H1 (cell line): ENCODE data around the gene VMP1. TPM values are rescaled to one million over a fixed set of nuclear protein-coding genes. Genes with fewer than 3 reads are reported as not detected.

Experiments used
- CTCF ChIA-PET: fragments of 300-600 bp; sonication (Branson Sonifier 250); formaldehyde crosslinking; loops from one replicate; lab custom pipeline; 2021; ENCODE audit not compliant: partially characterized antibody; lab: Charles Lee
- POLR2A ChIA-PET: fragments of 300-600 bp; sonication (Branson Sonifier 250); formaldehyde crosslinking; loops from one replicate; lab custom pipeline; 2021; ENCODE audit warnings: inconsistent platforms; ENCODE audit not compliant: partially characterized antibody; lab: Charles Lee
- DNase-seq, 2 experiments: peaks; one replicate each; pipeline versions ENCODE4 v3.0.0 to v3.0.0-alpha.2; 2010 to 2022; ENCODE audit warnings: low spot score in 2 of 2, low read depth in 1 of 2, mixed read lengths in 1 of 2
- FAIRE-seq: peaks from 2 replicates; lab custom pipeline; 2011; peaks lifted over from hg19 to GRCh38; lab: Jason Lieb, UNC
- H2AFZ ChIP-seq: 2 replicates; pipeline ENCODE4 v1.8.1; 2012; ENCODE audit warnings: low read length, inconsistent platforms
- H2AK5ac ChIP-seq: 2 replicates; pipeline ENCODE4 v1.6.1; 2013; ENCODE audit warnings: low read depth, low read length
- H2BK120ac ChIP-seq: replicated peaks from 2 replicates; pipeline ENCODE3; 2013; ENCODE audit warnings: low read depth, low read length, inconsistent platforms
- H2BK12ac ChIP-seq: 2 replicates; pipeline ENCODE4 v1.6.1; 2013; ENCODE audit warnings: low read depth, low read length
- H2BK15ac ChIP-seq: 2 replicates; pipeline ENCODE4 v1.6.1; 2013; ENCODE audit warnings: low read length
- H2BK20ac ChIP-seq: 2 replicates; pipeline ENCODE4 v1.6.1; 2013; ENCODE audit warnings: low read length
- H2BK5ac ChIP-seq: 2 replicates; pipeline ENCODE4 v1.6.1; 2013; ENCODE audit warnings: low read depth, low read length
- H3K14ac ChIP-seq: 2 replicates; pipeline ENCODE4 v1.6.1; 2013; ENCODE audit warnings: inconsistent platforms; ENCODE audit not compliant: insufficient read length
- H3K18ac ChIP-seq: 2 replicates; pipeline ENCODE4 v1.6.1; 2013; ENCODE audit warnings: low read length; ENCODE audit errors: extremely low read depth
- H3K23ac ChIP-seq: 2 replicates; pipeline ENCODE4 v1.6.1; 2013; ENCODE audit warnings: inconsistent platforms; ENCODE audit not compliant: insufficient read length
- H3K23me2 ChIP-seq: 2 replicates; pipeline ENCODE4 v1.6.1; 2013; ENCODE audit warnings: low read depth, low read length
- H3K27ac ChIP-seq: 2 replicates; pipeline ENCODE4 v1.6.1; 2011; ENCODE audit warnings: low read depth, low read length, inconsistent platforms
- H3K27me3 ChIP-seq, 4 experiments: replicated peaks in 1 of 4; 1 replicate in 1 of 4; 2 replicates in 3 of 4; pipeline versions ENCODE4 v1.6.1 to v1.8.1; 2011 to 2013; ENCODE audit warnings: low read length in 3 of 4, mild to moderate bottlenecking in 3 of 4, inconsistent platforms in 2 of 4, mixed read lengths in 2 of 4, moderate library complexity in 1 of 4; ENCODE audit not compliant: control insufficient read depth in 3 of 4, insufficient read depth in 3 of 4; ENCODE audit errors: extremely low read depth in 1 of 4
- H3K36me3 ChIP-seq, 4 experiments: 2 replicates each; pipeline versions ENCODE4 v1.6.1 to v1.8.1; 2011 to 2013; ENCODE audit warnings: mild to moderate bottlenecking in 4 of 4, low read length in 3 of 4, moderate library complexity in 2 of 4, control low read depth in 1 of 4, inconsistent platforms in 1 of 4; ENCODE audit not compliant: insufficient read depth in 4 of 4, control insufficient read depth in 2 of 4
- H3K4ac ChIP-seq: replicated peaks from 2 replicates; pipeline ENCODE3; 2013; ENCODE audit warnings: low read length, low read depth, mixed read lengths, inconsistent platforms; ENCODE audit not compliant: insufficient read length
- H3K4me1 ChIP-seq, 4 experiments: replicated peaks in 1 of 4; 1 replicate in 1 of 4; 2 replicates in 3 of 4; pipeline versions ENCODE4 v1.6.1 to v1.8.1; 2011 to 2013; ENCODE audit warnings: low read length in 3 of 4, inconsistent platforms in 2 of 4, mixed read lengths in 1 of 4; ENCODE audit not compliant: insufficient read depth in 4 of 4, control insufficient read depth in 3 of 4
- H3K4me2 ChIP-seq, 2 experiments: 2 replicates each; pipeline versions ENCODE4 v1.6.1 to v1.8.1; 2011 to 2013; ENCODE audit warnings: low read depth in 2 of 2, low read length in 2 of 2, control low read depth in 1 of 2, inconsistent platforms in 1 of 2, mild to moderate bottlenecking in 1 of 2; ENCODE audit not compliant: insufficient read depth in 1 of 2
- H3K4me3 ChIP-seq, 4 experiments: fragments of 200-600, 300-600 bp in 1 of 4; sonication (generic), shearing (Covaris generic), sonication (Bioruptor Twin) in 1 of 4; 2 replicates each; pipeline versions ENCODE4 v1.5.1 to v1.8.1; 2011 to 2016; ENCODE audit warnings: low read length in 4 of 4, low read depth in 3 of 4, control low read depth in 2 of 4, inconsistent platforms in 2 of 4, mild to moderate bottlenecking in 2 of 4, mixed read lengths in 1 of 4, moderate library complexity in 1 of 4; ENCODE audit not compliant: insufficient read depth in 2 of 4; ENCODE audit errors: extremely low read depth in 1 of 4
- H3K56ac ChIP-seq: replicated peaks from 2 replicates; pipeline ENCODE3; 2013; ENCODE audit warnings: low read depth, mild to moderate bottlenecking, mixed read lengths, low read length, inconsistent platforms; ENCODE audit not compliant: insufficient read length
- H3K79me1 ChIP-seq: 2 replicates; pipeline ENCODE4 v1.6.1; 2013; ENCODE audit warnings: low read depth, low read length, control low read depth
- H3K79me2 ChIP-seq, 2 experiments: 2 replicates each; pipeline versions ENCODE4 v1.6.1 to v1.8.1; 2012 to 2013; ENCODE audit warnings: low read length in 2 of 2, mild to moderate bottlenecking in 2 of 2, inconsistent platforms in 1 of 2; ENCODE audit not compliant: insufficient read depth in 2 of 2, control insufficient read depth in 1 of 2
- H3K9ac ChIP-seq, 4 experiments: replicated peaks in 1 of 4; 1 replicate in 1 of 4; 2 replicates in 3 of 4; pipeline versions ENCODE4 v1.6.1 to v1.8.1; 2011 to 2013; ENCODE audit warnings: low read depth in 3 of 4, low read length in 3 of 4, control low read depth in 2 of 4, mild to moderate bottlenecking in 2 of 4, moderate library complexity in 2 of 4, inconsistent platforms in 1 of 4; ENCODE audit errors: extremely low read depth in 1 of 4
- H3K9me3 ChIP-seq, 2 experiments: 2 replicates each; pipeline versions ENCODE4 v1.6.1 to v1.8.1; 2012 to 2013; ENCODE audit warnings: mild to moderate bottlenecking in 2 of 2, moderate library complexity in 2 of 2, control low read depth in 1 of 2, inconsistent platforms in 1 of 2, low read depth in 1 of 2, low read length in 1 of 2, mixed read lengths in 1 of 2; ENCODE audit not compliant: insufficient read depth in 2 of 2
- H4K20me1 ChIP-seq, 2 experiments: replicated peaks in 1 of 2; 2 replicates each; pipeline versions ENCODE3 to v1.8.1; 2011 to 2013; ENCODE audit warnings: inconsistent platforms in 2 of 2, low read length in 2 of 2, mild to moderate bottlenecking in 1 of 2; ENCODE audit not compliant: insufficient read depth in 2 of 2, control insufficient read depth in 1 of 2
- H4K5ac ChIP-seq: 2 replicates; pipeline ENCODE4 v1.6.1; 2013; ENCODE audit warnings: low read length, low read depth, mixed read lengths, inconsistent platforms; ENCODE audit not compliant: insufficient read length
- H4K8ac ChIP-seq: 2 replicates; pipeline ENCODE4 v1.8.0; 2013; ENCODE audit warnings: mild to moderate bottlenecking, moderate library complexity, low read length, inconsistent platforms; ENCODE audit not compliant: insufficient read depth; ENCODE audit errors: extremely low read depth
- H4K91ac ChIP-seq: replicated peaks from 2 replicates; pipeline ENCODE3; 2013; ENCODE audit warnings: low read length, mixed read lengths, inconsistent platforms; ENCODE audit not compliant: insufficient read length
- CREB1 ChIP-seq: IDR thresholded peaks from 2 replicates; pipeline ENCODE4 v1.6.1; 2012; ENCODE audit warnings: inconsistent platforms
- EGR1 ChIP-seq: IDR thresholded peaks from 2 replicates; pipeline ENCODE4 v1.6.1; 2011; ENCODE audit warnings: low read depth, low read length, borderline replicate concordance
- KDM1A ChIP-seq: fragments of 200-600, 300-600 bp; sonication (generic); IDR thresholded peaks from 2 replicates; pipeline ENCODE4 v1.7.1; 2016; ENCODE audit warnings: mild to moderate bottlenecking, low read length, borderline replicate concordance
- MAX ChIP-seq: IDR thresholded peaks from 2 replicates; pipeline ENCODE4 v1.6.1; 2012; ENCODE audit warnings: inconsistent platforms
- RAD21 ChIP-seq, 2 experiments: IDR thresholded peaks in 1 of 2; conservative IDR thresholded peaks in 1 of 2; 2 replicates each; pipeline ENCODE4 v1.6.1; 2011; ENCODE audit warnings: low read depth in 2 of 2, low read length in 2 of 2, improper control_type of control experiment in 1 of 2, inconsistent platforms in 1 of 2, mild to moderate bottlenecking in 1 of 2, moderate library complexity in 1 of 2
- SAP30 ChIP-seq: fragments of 300-600 bp; sonication (generic); IDR thresholded peaks from 2 replicates; pipeline ENCODE4 v1.7.1; 2012; ENCODE audit warnings: low read length, moderate library complexity, mild to moderate bottlenecking, inconsistent platforms; ENCODE audit not compliant: insufficient read depth, insufficient replicate concordance
- SIN3A ChIP-seq, 2 experiments: IDR thresholded peaks in 1 of 2; conservative IDR thresholded peaks in 1 of 2; 2 replicates each; pipeline ENCODE4 v1.6.1; 2011 to 2012; ENCODE audit warnings: low read length in 2 of 2, improper control_type of control experiment in 1 of 2, low read depth in 1 of 2, mild to moderate bottlenecking in 1 of 2
- SP2 ChIP-seq: IDR thresholded peaks from 2 replicates; pipeline ENCODE4 v1.6.1; 2012; ENCODE audit warnings: mild to moderate bottlenecking, low read length, inconsistent platforms
- ZNF274 ChIP-seq: IDR thresholded peaks from 2 replicates; pipeline ENCODE4 v1.7.0; 2012; ENCODE audit warnings: low read length, borderline replicate concordance; ENCODE audit errors: extremely low read depth
- polyA plus RNA-seq, 7 experiments: library from polyadenylated mRNA; depleted of rRNA in 3 of 7; stranded (reverse) in 5 of 7; unstranded in 2 of 7; fragments of >200 nt in 5 of 7; fragments of 200-250 nt in 2 of 7; gene quantifications; 1 replicate in 5 of 7; 2 replicates in 1 of 7; 4 replicates in 1 of 7; pipeline versions ENCODE4 v1.2.1 to v1.2.3, GENCODE V29; 2011 to 2013; ENCODE audit warnings: missing spikeins in 2 of 7, mixed read lengths in 2 of 7
- total RNA-seq: library from RNA; stranded (reverse); fragmentation: NEBNext Ultra II Directional; extraction: Animal tissue kit (Norgen Biotek cat#: 25700); gene quantifications from 2 replicates; pipeline ENCODE4 v1.2.1, GENCODE V29; 2021
- TF ChIP-seq, protein P1 (sequence below): IDR thresholded peaks from 2 replicates; pipeline ENCODE4 v1.6.1; 2012; ENCODE audit warnings: low read length, inconsistent platforms

The VMP1 gene
- total and polyA plus RNA-seq, 2 of the 8 experiments (the other 6 are each of a cell fraction or from before 2014, with no cell fraction given), result 45.0 to 92.7 TPM

DNA sequence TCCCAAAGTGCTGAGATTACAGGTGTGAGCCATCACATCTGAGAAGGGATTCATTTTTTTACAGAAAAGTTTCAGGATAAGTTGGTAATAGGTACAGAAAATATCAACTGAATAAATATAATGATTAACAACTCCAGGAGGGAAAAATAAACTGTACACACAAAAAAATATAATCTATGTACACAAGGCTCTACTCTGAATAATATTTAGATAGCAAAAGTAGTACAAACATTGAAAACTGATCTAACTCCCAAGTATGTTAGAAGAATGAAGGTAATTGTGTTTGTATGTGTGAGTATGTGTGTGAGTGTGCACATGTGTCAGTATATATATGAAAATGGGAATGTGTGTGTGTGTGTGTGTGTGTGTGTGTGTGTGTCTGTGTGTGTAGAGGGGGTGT is 164.9 kb downstream of the VMP1 start:
- no peak overlapping the region for H4K5ac ChIP-seq
- H2BK12ac ChIP-seq, result no peak overlapping the region
- no peaks in the 10 kb centered on the region; a peak in 1 of 4 replicates for H3K9me3 ChIP-seq
- ChIA-PET CTCF (interaction anchor here (1.3 to 1.8 kb wide), 3 partner anchors 19 to 165 kb away, joined by 3 to 6 read pairs (median 3); no protein-coding TSS in a partner anchor), POLR2A (interaction anchor here (1.4 to 1.7 kb wide), 4 partner anchors 10 to 33 kb away, joined by 3 to 4 read pairs (median 4); no protein-coding TSS in a partner anchor)
- no peak overlapping the region for H3K14ac ChIP-seq
- no peak overlapping the region for H3K23ac ChIP-seq
- no peaks in the 10 kb centered on the region for H3K4me1 ChIP-seq
- H3K4me3 ChIP-seq, result no peak overlapping the region
- no peak overlapping the region for H2BK20ac ChIP-seq
- no peak overlapping the region for H4K91ac ChIP-seq
- H3K4ac ChIP-seq, result no peak overlapping the region
- no peak overlapping the region for H2AFZ ChIP-seq
- H3K18ac ChIP-seq, result no peak overlapping the region
- H3K27me3 ChIP-seq, result no peaks in the 10 kb centered on the region
- no peak overlapping the region for H3K9ac ChIP-seq
- no peak overlapping the region for H3K27ac ChIP-seq
- H2BK120ac ChIP-seq, result no peak overlapping the region
- H3K4me2 ChIP-seq, result no peak overlapping the region
- H2BK5ac ChIP-seq, result no peak overlapping the region
- no peak overlapping the region for H3K56ac ChIP-seq
- H3K23me2 ChIP-seq, result no peaks in the 10 kb centered on the region
- H2BK15ac ChIP-seq, result no peak overlapping the region
- DNase-seq (no peak), FAIRE-seq (no peak)
- no peaks in the 10 kb centered on the region for H3K79me1 ChIP-seq
- no peaks in the 10 kb centered on the region for H4K20me1 ChIP-seq
- no peaks in the 10 kb centered on the region for H3K79me2 ChIP-seq
- H4K8ac ChIP-seq, result no peak overlapping the region
- peaks cover 2 to 18% (median 4%) of the 10 kb centered on the region in 4 experiments; a peak in 5 of 8 replicates for H3K36me3 ChIP-seq
- TF ChIP-seq SIN3A (conservative IDR thresholded peaks at IDR 0.05 in 1 of 2, IDR thresholded peaks at IDR 0.05 in 1 of 2; ENCODE audit: low read depth in 1 of 2, low read length in 2 of 2) (no peak), KDM1A (no peak), RAD21 (IDR thresholded peaks at IDR 0.05 in 1 of 2, conservative IDR thresholded peaks at IDR 0.05 in 1 of 2; ENCODE audit: low read depth in 2 of 2, low read length in 2 of 2) (no peak), MAX (no peak), ZNF274 (no peak), CREB1 (no peak), SAP30 (no peak), SP2 (no peak), EGR1 (no peak)
- TF ChIP-seq, protein P1, sequence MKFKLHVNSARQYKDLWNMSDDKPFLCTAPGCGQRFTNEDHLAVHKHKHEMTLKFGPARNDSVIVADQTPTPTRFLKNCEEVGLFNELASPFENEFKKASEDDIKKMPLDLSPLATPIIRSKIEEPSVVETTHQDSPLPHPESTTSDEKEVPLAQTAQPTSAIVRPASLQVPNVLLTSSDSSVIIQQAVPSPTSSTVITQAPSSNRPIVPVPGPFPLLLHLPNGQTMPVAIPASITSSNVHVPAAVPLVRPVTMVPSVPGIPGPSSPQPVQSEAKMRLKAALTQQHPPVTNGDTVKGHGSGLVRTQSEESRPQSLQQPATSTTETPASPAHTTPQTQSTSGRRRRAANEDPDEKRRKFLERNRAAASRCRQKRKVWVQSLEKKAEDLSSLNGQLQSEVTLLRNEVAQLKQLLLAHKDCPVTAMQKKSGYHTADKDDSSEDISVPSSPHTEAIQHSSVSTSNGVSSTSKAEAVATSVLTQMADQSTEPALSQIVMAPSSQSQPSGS, result no peak
- no peak overlapping the region for H2AK5ac ChIP-seq
